ENCODE results near the gene CLRN1. TPM values are rescaled to one million over a fixed set of nuclear protein-coding genes. Genes with fewer than 3 reads are reported as not detected.

The CLRN1 gene
- polyA plus RNA-seq, 10 donors = 0.20 to 0.75 (median 0.24) TPM; not detected in 1

GRCh38 chr3:150876611-150877265 lies 95.8 kb downstream of the CLRN1 start:
- no peak for DNase-seq

Other genes with a start within 250 kb of the CLRN1 start
- 10 to 100 TPM; 19.3 to 26.3 (median 21.6) TPM for gene SIAH2, start 209.6 kb downstream of the CLRN1 start, polyA plus RNA-seq (ENCODE audit: insufficient read length in 10 of 10)
- 1 to 10 TPM in 5 of 10 donors, under 1 TPM in 4, not detected in 1; 0.25 to 4.9 (median 1.2) TPM for gene MINDY4B, start 67.3 kb downstream of the CLRN1 start, polyA plus RNA-seq (ENCODE audit: insufficient read length in 10 of 10)
- gene MED12L, start 112.9 kb upstream of the CLRN1 start, polyA plus RNA-seq (ENCODE audit: insufficient read length in 10 of 10) = 10 to 100 TPM in 1 of 10 donors, 1 to 10 TPM in 9; 6.4 to 10.2 (median 7.7) TPM
- 1 to 10 TPM in 2 of 10 donors, under 1 TPM in 2, not detected in 6; 0.31 to 2.7 (median 0.84) TPM for gene GPR171, start 230.5 kb upstream of the CLRN1 start, polyA plus RNA-seq (ENCODE audit: insufficient read length in 10 of 10)

Measured in muscle of back (tissue), 11 donors.